Left lung (tissue), 10 donors: ENCODE data around the gene SIN3A. TPM values are rescaled to one million over a fixed set of nuclear protein-coding genes. Genes with fewer than 3 reads are reported as not detected.

Experiments
- ATAC-seq: fragments of 200-7000 bp; cut with Tn5 transposase; one replicate; pipeline ENCODE4 v1.9.1; 2020; ENCODE audit warnings: moderate library complexity
- DNase-seq, 4 donors: peaks; one replicate each; pipeline ENCODE4 v3.0.0-alpha.2; 2013 to 2020
- H3K27ac ChIP-seq, 2 donors: fragments of 200-600 bp; sonication (generic) in 1 of 2; one replicate each; pipeline versions ENCODE4 v1.5.0 to v1.8.0; 2020 to 2021
- H3K27me3 ChIP-seq, 2 donors: fragments of 200-600 bp; sonication (generic) in 1 of 2; one replicate each; pipeline versions ENCODE4 v1.5.0 to v1.8.0; 2020 to 2021
- H3K36me3 ChIP-seq, 2 donors: fragments of 200-600 bp; sonication (generic) in 1 of 2; one replicate each; pipeline versions ENCODE4 v1.5.0 to v1.8.0; 2020 to 2021
- H3K4me1 ChIP-seq, 2 donors: fragments of 200-600 bp; one replicate each; pipeline ENCODE4 v1.8.0; 2021
- H3K4me3 ChIP-seq, 2 donors: fragments of 200-600 bp; sonication (generic) in 1 of 2; one replicate each; pipeline versions ENCODE4 v1.5.0 to v1.8.0; 2020 to 2021; ENCODE audit warnings: mild to moderate bottlenecking in 1 of 2
- H3K9me3 ChIP-seq, 2 donors: fragments of 200-600 bp; sonication (generic) in 1 of 2; one replicate each; pipeline versions ENCODE4 v1.5.0 to v1.8.0; 2020 to 2021
- intact Hi-C, 2 donors: fragments of 100-400 bp; cut with DNase I; formaldehyde crosslinking; loops; one replicate each; pipeline versions ENCODE4 v1.11.2 to v1.14.2; 2022
- polyA plus RNA-seq, 6 donors: library from polyadenylated mRNA; unstranded; fragments of 120-200 nt; gene quantifications; one replicate each; pipeline ENCODE4 v1.2.1, GENCODE V29; 2013; ENCODE audit not compliant: insufficient read length in 6 of 6
- total RNA-seq, 2 donors: library from RNA; stranded (reverse); fragmentation: NEBNext Ultra II Directional; extraction: Animal tissue kit (Norgen Biotek cat#: 25700); gene quantifications; one replicate each; pipeline ENCODE4 v1.2.1, GENCODE V29; 2021
- TF ChIP-seq, protein P1 (sequence below), 2 donors: fragments of 200-600 bp; sonication (generic) in 1 of 2; IDR thresholded peaks; one replicate each; pipeline versions ENCODE4 v1.5.0 to v1.8.0; 2021; ENCODE audit warnings: antibody characterized with exemption in 2 of 2
- donor health status: DM: no; HTN: yes; CAD: no.
- donor health status: DM: no; HTN: no; CAD: no.

Gene SIN3A
- total and polyA plus RNA-seq, 8 donors, result 49.4 to 67.5 (median 62.1) TPM

- no peak overlapping the region for H3K4me3 ChIP-seq
- no peaks in the 10 kb centered on the region for H3K9me3 ChIP-seq
- H3K4me1 ChIP-seq, result no peaks in the 10 kb centered on the region
- intact Hi-C loops, result no loop called here
- ATAC-seq, result no peak
- H3K27ac ChIP-seq, result no peak overlapping the region
- TF ChIP-seq, protein P1, sequence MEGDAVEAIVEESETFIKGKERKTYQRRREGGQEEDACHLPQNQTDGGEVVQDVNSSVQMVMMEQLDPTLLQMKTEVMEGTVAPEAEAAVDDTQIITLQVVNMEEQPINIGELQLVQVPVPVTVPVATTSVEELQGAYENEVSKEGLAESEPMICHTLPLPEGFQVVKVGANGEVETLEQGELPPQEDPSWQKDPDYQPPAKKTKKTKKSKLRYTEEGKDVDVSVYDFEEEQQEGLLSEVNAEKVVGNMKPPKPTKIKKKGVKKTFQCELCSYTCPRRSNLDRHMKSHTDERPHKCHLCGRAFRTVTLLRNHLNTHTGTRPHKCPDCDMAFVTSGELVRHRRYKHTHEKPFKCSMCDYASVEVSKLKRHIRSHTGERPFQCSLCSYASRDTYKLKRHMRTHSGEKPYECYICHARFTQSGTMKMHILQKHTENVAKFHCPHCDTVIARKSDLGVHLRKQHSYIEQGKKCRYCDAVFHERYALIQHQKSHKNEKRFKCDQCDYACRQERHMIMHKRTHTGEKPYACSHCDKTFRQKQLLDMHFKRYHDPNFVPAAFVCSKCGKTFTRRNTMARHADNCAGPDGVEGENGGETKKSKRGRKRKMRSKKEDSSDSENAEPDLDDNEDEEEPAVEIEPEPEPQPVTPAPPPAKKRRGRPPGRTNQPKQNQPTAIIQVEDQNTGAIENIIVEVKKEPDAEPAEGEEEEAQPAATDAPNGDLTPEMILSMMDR (IDR thresholded peaks at IDR 0.05), result no peak
- DNase-seq, result no peak
- peaks cover 0 to 74% of the 10 kb centered on the region in 2 donors for H3K36me3 ChIP-seq
- no peaks in the 10 kb centered on the region for H3K27me3 ChIP-seq
These were observed 25.5 kb downstream of the SIN3A start for GRCh38 chr15:75425966-75426500.

DNA sequence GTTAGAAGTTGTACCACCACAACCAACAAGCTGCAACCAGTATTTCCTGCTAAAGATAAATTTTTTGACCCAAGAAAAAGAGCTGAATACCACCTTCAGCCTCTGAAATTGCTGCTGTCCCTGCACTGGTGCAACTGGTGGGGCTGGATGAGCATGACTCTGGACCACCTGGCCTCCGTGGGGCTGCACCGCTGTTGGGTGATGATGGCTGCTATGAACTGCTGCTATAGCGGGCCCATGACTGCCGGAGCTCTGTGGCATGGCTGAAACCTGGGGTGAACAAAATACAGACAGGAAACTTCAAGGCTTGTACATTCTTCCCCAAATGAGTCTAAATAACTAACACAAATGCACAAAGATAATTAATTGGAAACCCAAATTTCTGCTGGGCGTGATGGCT lies 28.9 kb downstream of the SIN3A start:
- Histone ChIP-seq H3K27me3 (no peaks in the 10 kb centered on the region), H3K36me3 (peaks cover 0 to 73% of the 10 kb centered on the region in 2 donors), H3K27ac (no peak overlapping the region), H3K4me1 (no peaks in the 10 kb centered on the region), H3K4me3 (no peak overlapping the region), H3K9me3 (no peaks in the 10 kb centered on the region)
- DNase-seq (no peak), ATAC-seq (no peak)
- TF ChIP-seq, protein P1 (IDR thresholded peaks at IDR 0.05), result no peak
- intact Hi-C loops, result no loop called here

DNA sequence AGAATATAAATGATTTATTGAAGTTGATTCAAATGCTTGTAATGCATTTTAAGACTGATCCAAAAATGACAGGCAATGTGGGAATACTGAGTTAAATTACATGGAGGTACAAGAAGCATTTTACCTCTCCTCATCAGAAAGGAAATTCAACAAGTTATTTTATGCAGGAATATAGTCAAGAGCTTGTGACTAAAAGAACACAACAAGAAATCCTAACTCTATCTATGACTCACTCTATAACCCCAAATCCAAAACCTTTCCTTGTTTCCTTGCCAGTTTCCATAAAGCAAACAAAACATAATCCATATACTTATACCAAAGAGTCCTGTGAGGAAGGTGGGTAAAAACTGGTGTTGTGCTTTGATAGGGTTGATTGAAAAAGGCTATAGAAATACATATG lies 30.8 kb downstream of the SIN3A start:
- Histone ChIP-seq H3K9me3 (no peaks in the 10 kb centered on the region), H3K4me1 (no peaks in the 10 kb centered on the region), H3K36me3 (peaks cover 0 to 61% of the 10 kb centered on the region in 2 donors), H3K27me3 (no peaks in the 10 kb centered on the region), H3K4me3 (no peak overlapping the region), H3K27ac (no peak overlapping the region)
- TF ChIP-seq, protein P1 (IDR thresholded peaks at IDR 0.05), result no peak
- ATAC-seq (no peak), DNase-seq (no peak)
- intact Hi-C loops, result no loop called here

- Histone ChIP-seq H3K9me3 (no peaks in the 10 kb centered on the region), H3K4me1 (no peaks in the 10 kb centered on the region), H3K4me3 (no peak overlapping the region), H3K27ac (no peak overlapping the region), H3K36me3 (peaks cover 7 to 56% of the 10 kb centered on the region in 2 donors), H3K27me3 (no peaks in the 10 kb centered on the region)
- TF ChIP-seq, protein P1 (IDR thresholded peaks at IDR 0.05), result no peak
- intact Hi-C loops, result no loop called here
- ATAC-seq (no peak), DNase-seq (no peak)
These were observed 34.9 kb downstream of the SIN3A start for GRCh38 chr15:75416584-75416983.

DNA sequence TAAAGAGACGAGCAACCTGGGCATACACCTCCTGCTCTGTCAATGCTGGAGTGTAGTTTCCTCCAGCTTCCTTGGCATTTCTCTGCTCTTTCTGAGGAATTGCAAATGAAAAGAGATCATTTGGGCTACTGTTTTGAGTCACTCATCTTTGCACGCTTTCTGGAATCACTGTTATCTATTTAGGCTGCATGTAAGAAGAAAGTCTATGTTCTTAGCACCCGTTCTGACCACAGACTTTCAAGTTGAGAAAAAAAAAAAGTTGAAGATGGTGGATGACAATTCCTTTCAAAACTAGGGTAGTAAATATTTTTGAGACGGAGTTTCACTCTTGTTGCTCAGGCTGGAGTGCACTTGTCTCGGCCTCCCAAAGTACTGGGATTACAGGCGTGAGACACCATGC lies 41.3 kb downstream of the SIN3A start:
- intact Hi-C loops, result no loop called here
- no peak for ATAC-seq
- TF ChIP-seq, protein P1 (IDR thresholded peaks at IDR 0.05), result no peak
- H3K36me3 ChIP-seq, result peaks cover 12 to 86% of the 10 kb centered on the region in 2 donors
- no peaks in the 10 kb centered on the region for H3K9me3 ChIP-seq
- DNase-seq, result no peak
- no peaks in the 10 kb centered on the region for H3K27me3 ChIP-seq
- H3K4me1 ChIP-seq, result no peaks in the 10 kb centered on the region
- H3K27ac ChIP-seq, result no peak overlapping the region
- no peak overlapping the region for H3K4me3 ChIP-seq
